WERI-Rb-1 (cell line): ENCODE data around the gene TMA7B.

Experiments
- DNase-seq: peaks from one replicate; pipeline ENCODE4 v3.0.0-alpha.2; 2020
- H3K27ac ChIP-seq: fragments of 250-450 bp; sonication (Bioruptor Pico); 2 replicates; pipeline ENCODE4 v1.5.1; 2020; ENCODE audit warnings: mild to moderate bottlenecking, moderate library complexity
- H3K27me3 ChIP-seq: fragments of 250-450 bp; sonication (Bioruptor Pico); 2 replicates; pipeline ENCODE4 v1.5.1; 2021; ENCODE audit warnings: mild to moderate bottlenecking, low read depth, moderate library complexity; ENCODE audit not compliant: insufficient read depth, severe bottlenecking
- H3K36me3 ChIP-seq: fragments of 250-450 bp; sonication (Bioruptor Pico); 2 replicates; pipeline ENCODE4 v1.5.1; 2020; ENCODE audit warnings: mild to moderate bottlenecking, moderate library complexity
- H3K4me3 ChIP-seq: 2 replicates; pipeline ENCODE4 v1.5.1; 2011; ENCODE audit warnings: low read depth, mild to moderate bottlenecking, control low read depth, low read length
- H3K9me3 ChIP-seq: fragments of 250-450 bp; sonication (Bioruptor Pico); 2 replicates; pipeline ENCODE4 v1.5.1; 2021; ENCODE audit warnings: mild to moderate bottlenecking, moderate library complexity; ENCODE audit not compliant: severe bottlenecking
- TF ChIP-seq, protein P1 (sequence below): IDR thresholded peaks from 2 replicates; pipeline ENCODE4 v1.5.1; 2011; ENCODE audit warnings: low read depth, mild to moderate bottlenecking, control low read depth, inconsistent platforms, low read length

Gene TMA7B

GRCh38 chr22:39940757-39941305 is 19.4 kb upstream of the TMA7B start:
- Histone ChIP-seq H3K27ac (no peak overlapping the region), H3K4me3 (no peak overlapping the region), H3K9me3 (no peaks in the 10 kb centered on the region), H3K36me3 (no peaks in the 10 kb centered on the region), H3K27me3 (no peaks in the 10 kb centered on the region)
- no peak for DNase-seq
- TF ChIP-seq, protein P1, sequence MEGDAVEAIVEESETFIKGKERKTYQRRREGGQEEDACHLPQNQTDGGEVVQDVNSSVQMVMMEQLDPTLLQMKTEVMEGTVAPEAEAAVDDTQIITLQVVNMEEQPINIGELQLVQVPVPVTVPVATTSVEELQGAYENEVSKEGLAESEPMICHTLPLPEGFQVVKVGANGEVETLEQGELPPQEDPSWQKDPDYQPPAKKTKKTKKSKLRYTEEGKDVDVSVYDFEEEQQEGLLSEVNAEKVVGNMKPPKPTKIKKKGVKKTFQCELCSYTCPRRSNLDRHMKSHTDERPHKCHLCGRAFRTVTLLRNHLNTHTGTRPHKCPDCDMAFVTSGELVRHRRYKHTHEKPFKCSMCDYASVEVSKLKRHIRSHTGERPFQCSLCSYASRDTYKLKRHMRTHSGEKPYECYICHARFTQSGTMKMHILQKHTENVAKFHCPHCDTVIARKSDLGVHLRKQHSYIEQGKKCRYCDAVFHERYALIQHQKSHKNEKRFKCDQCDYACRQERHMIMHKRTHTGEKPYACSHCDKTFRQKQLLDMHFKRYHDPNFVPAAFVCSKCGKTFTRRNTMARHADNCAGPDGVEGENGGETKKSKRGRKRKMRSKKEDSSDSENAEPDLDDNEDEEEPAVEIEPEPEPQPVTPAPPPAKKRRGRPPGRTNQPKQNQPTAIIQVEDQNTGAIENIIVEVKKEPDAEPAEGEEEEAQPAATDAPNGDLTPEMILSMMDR, result no peak

DNA sequence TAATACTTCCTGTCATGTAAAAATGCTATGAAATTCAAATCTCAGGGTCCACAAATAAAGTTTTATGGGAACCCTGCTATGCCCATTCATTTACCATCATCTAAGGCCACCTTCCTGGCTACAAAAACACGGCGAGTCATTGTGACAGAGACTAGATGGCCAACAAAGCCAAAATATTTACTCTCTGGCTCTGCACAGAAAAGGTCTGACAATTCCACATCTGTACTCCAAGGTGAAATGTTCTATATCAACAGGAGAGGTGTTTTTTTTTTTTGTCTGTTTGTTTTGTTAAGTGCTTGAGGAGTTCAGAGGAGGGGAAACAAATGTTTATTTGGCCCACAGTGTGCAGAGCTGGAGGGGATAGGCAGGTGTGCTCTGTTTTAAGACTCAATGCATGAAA is 18.6 kb upstream of the TMA7B start:
- no peaks in the 10 kb centered on the region for H3K36me3 ChIP-seq
- no peak overlapping the region for H3K4me3 ChIP-seq
- no peak for DNase-seq
- H3K27ac ChIP-seq, result no peak overlapping the region
- TF ChIP-seq, protein P1, result no peak
- H3K9me3 ChIP-seq, result no peaks in the 10 kb centered on the region
- H3K27me3 ChIP-seq, result no peaks in the 10 kb centered on the region

DNA sequence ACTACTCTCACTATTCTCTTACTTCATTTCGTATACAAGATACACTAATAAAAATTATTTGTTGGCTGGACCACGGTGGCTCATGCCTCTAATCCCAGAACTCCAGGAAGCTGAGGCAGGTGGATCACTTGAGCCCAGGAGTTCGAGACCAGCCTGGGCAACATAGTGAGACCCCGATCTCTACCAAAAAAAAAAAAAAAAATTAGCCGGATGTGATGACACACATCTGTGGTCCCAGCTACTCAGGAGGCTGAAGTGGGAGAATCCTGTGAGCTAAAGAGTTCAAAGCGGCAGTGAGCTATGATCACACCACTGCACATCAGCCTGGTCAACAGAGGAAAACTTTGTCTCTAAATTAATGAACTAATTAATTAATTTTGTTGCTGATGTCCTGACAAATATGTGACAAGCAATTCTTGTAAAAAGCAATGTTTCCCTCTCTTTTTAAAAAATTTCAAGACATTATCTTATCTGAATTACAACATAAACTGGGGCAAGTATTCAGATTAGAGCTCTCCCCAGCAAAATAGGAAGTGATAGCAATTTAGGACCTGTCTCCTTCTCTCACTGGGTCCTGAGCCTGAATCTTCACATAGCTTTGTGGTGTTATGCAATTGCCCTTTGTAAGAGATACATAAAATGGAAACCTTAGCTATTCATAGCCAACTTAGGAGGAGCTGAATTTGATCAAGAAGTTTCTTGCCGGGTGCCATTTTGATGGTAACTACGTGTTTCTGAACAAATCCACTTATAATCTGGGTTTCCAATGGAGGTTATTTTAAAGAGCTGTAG is 17.6 kb upstream of the TMA7B start:
- no peak for DNase-seq
- no peaks in the 10 kb centered on the region for H3K9me3 ChIP-seq
- TF ChIP-seq, protein P1, result no peak
- no peak overlapping the region for H3K4me3 ChIP-seq
- no peaks in the 10 kb centered on the region for H3K36me3 ChIP-seq
- H3K27ac ChIP-seq, result no peak overlapping the region
- H3K27me3 ChIP-seq, result no peaks in the 10 kb centered on the region

GRCh38 chr22:39943337-39943736 is 16.9 kb upstream of the TMA7B start:
- TF ChIP-seq, protein P1, result peak; percentile 77
- no peak overlapping the region for H3K27ac ChIP-seq
- no peaks in the 10 kb centered on the region for H3K9me3 ChIP-seq
- H3K36me3 ChIP-seq, result no peaks in the 10 kb centered on the region
- no peak overlapping the region for H3K4me3 ChIP-seq
- DNase-seq, result peak; percentile 78
- no peaks in the 10 kb centered on the region for H3K27me3 ChIP-seq

DNA sequence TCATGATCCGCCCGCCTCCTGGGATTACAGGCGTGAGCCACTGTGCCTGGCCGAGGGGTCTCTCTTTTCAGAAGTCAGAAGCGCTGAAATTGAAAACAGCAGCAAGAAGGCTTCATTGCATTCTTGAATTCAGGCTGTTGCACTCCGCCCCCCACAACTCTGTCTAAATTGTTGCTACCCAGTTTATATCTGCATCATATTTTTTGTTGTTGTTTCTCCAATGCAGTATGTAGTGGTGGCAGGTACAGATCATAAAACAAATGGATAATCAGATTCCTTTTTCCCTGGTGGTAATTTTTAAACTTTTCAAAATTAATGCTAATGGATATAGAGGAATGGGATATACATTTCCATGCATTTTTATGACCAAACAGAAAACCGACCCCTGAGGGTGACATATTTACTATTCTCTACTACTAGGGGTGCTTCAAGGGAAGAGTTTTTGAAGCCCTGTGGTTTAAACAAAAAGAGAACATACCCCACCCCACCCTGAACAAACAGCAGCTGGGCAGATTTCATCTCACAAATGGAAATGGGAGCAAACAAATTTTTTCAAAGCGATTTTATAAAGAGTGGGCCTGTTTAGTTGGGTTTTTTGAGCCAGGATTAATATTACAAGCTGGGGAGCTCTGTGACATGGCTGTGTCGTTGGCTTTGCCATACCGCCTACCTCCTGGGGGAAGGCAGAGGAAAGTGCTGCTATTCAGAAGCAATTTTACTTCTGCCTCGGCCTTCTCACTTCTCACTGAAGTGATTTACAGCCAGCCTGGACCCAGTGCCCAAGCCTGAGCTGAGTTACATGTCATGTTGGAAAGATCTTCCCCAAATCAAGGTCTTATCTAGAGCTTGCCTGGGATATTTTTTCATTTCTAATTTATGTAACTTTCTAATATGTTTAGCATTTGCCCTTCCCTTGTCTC is 16.0 kb upstream of the TMA7B start:
- DNase-seq, result no peak
- Histone ChIP-seq H3K4me3 (no peak overlapping the region), H3K9me3 (no peaks in the 10 kb centered on the region), H3K36me3 (no peaks in the 10 kb centered on the region), H3K27ac (peak overlapping the region; percentile 67; the same call in 1 of the 2 replicates), H3K27me3 (no peaks in the 10 kb centered on the region)
- TF ChIP-seq, protein P1, result no peak
